Immature natural killer cell (primary cell): ENCODE data around the gene RREB1. TPM values are rescaled to one million over a fixed set of nuclear protein-coding genes. Genes with fewer than 3 reads are reported as not detected.

Experiments used
- DNase-seq, 3 donors: peaks; one replicate each; pipeline ENCODE4 v3.0.0; 2022; ENCODE audit warnings: mixed read lengths in 1 of 3
- H3K27ac Mint-ChIP-seq, 6 donors: one replicate each; pipeline ENCODE4 v1.8.0; 2020; ENCODE audit warnings: mixed read lengths in 6 of 6, mild to moderate bottlenecking in 5 of 6, inconsistent platforms in 4 of 6, moderate library complexity in 3 of 6
- H3K27me3 Mint-ChIP-seq, 3 donors: one replicate each; pipeline ENCODE4 v1.8.0; 2020 to 2021; ENCODE audit warnings: low read depth in 3 of 3, mild to moderate bottlenecking in 3 of 3, mixed read lengths in 3 of 3, moderate library complexity in 3 of 3, inconsistent platforms in 1 of 3
- H3K36me3 Mint-ChIP-seq, 3 donors: one replicate each; pipeline ENCODE4 v1.8.0; 2020; ENCODE audit warnings: mixed read lengths in 3 of 3, inconsistent platforms in 2 of 3, mild to moderate bottlenecking in 2 of 3
- H3K4me1 Mint-ChIP-seq, 2 donors: one replicate each; pipeline ENCODE4 v1.8.0; 2020; ENCODE audit warnings: inconsistent platforms in 2 of 2, mild to moderate bottlenecking in 2 of 2, mixed read lengths in 2 of 2, moderate library complexity in 1 of 2
- H3K4me3 Mint-ChIP-seq, 5 donors: one replicate each; pipeline ENCODE4 v1.8.0; 2020; ENCODE audit warnings: mild to moderate bottlenecking in 5 of 5, mixed read lengths in 5 of 5, inconsistent platforms in 3 of 5, moderate library complexity in 3 of 5
- H3K9me3 Mint-ChIP-seq, 6 donors: one replicate each; pipeline ENCODE4 v1.8.0; 2020; ENCODE audit warnings: mild to moderate bottlenecking in 6 of 6, mixed read lengths in 6 of 6, inconsistent platforms in 4 of 6, moderate library complexity in 3 of 6
- polyA plus RNA-seq, 3 donors: library from polyadenylated mRNA; unstranded; fragments of 300-500 nt; fragmentation: Illumina TruSeq; gene quantifications; one replicate each; pipeline ENCODE4 v1.2.3, GENCODE V29; 2021

The RREB1 gene
- polyA plus RNA-seq, 3 donors from 2014 or later, result 0.17 to 4.5 (median 3.3) TPM

GRCh38 chr6:7138046-7138531, 30.3 kb downstream of the RREB1 start:
- H3K4me1 Mint-ChIP-seq, result peaks cover 48 to 87% of the 10 kb centered on the region in 2 donors

GRCh38 chr6:7138921-7139358, 31.2 kb downstream of the RREB1 start:
- H3K27me3 Mint-ChIP-seq, result peaks cover 0 to 5% (median 2%) of the 10 kb centered on the region in 3 donors
- DNase-seq, result no peak
- H3K4me1 Mint-ChIP-seq, result peaks cover 53 to 87% of the 10 kb centered on the region in 2 donors
- no peaks in the 10 kb centered on the region for H3K9me3 Mint-ChIP-seq
- H3K4me3 Mint-ChIP-seq, result peak overlapping the region; percentile 16 to 64 (median 44)
- H3K36me3 Mint-ChIP-seq, result no peaks in the 10 kb centered on the region
- H3K27ac Mint-ChIP-seq, result peak overlapping the region; percentile 10 to 72 (median 54)

More at GRCh38 chr6:7138046-7138531, 30.3 kb downstream of the RREB1 start:
- no peaks in the 10 kb centered on the region for H3K36me3 Mint-ChIP-seq
- peaks cover 0 to 5% (median 2%) of the 10 kb centered on the region in 3 donors for H3K27me3 Mint-ChIP-seq
- H3K27ac Mint-ChIP-seq, result peak overlapping the region; percentile 88 to 94 (median 91)
- no peak for DNase-seq
- H3K4me3 Mint-ChIP-seq, result peak overlapping the region in 4 of 5 donors; percentile 3 to 91 (median 84)
- no peaks in the 10 kb centered on the region for H3K9me3 Mint-ChIP-seq

- H3K4me1 Mint-ChIP-seq, result peaks cover 57 to 87% of the 10 kb centered on the region in 2 donors
- no peaks in the 10 kb centered on the region for H3K36me3 Mint-ChIP-seq
- peak overlapping the region; percentile 85 to 91 (median 87) for H3K4me3 Mint-ChIP-seq
- DNase-seq, result no peak
- H3K27me3 Mint-ChIP-seq, result peaks cover 0 to 5% (median 2%) of the 10 kb centered on the region in 3 donors
- H3K9me3 Mint-ChIP-seq, result no peaks in the 10 kb centered on the region
- peak overlapping the region; percentile 16 to 80 (median 76) for H3K27ac Mint-ChIP-seq
Measured at GRCh38 chr6:7139835-7140470, 32.2 kb downstream of the RREB1 start.

GRCh38 chr6:7140631-7141378, 33.0 kb downstream of the RREB1 start:
- no peaks in the 10 kb centered on the region for H3K9me3 Mint-ChIP-seq
- no peaks in the 10 kb centered on the region for H3K36me3 Mint-ChIP-seq
- DNase-seq, result peak; percentile 83 to 85 (median 83)
- H3K4me1 Mint-ChIP-seq, result peaks cover 60 to 87% of the 10 kb centered on the region in 2 donors
- peaks cover 0 to 5% (median 2%) of the 10 kb centered on the region in 3 donors for H3K27me3 Mint-ChIP-seq
- peak overlapping the region; percentile 73 to 84 (median 80) for H3K27ac Mint-ChIP-seq
- H3K4me3 Mint-ChIP-seq, result peak overlapping the region; percentile 86 to 91 (median 87)

GRCh38 chr6:7142228-7142801, 34.6 kb downstream of the RREB1 start:
- Mint-ChIP-seq H3K27ac (peak overlapping the region in 1 of 6 donors; percentile 22), H3K36me3 (no peaks in the 10 kb centered on the region), H3K27me3 (peaks cover 0 to 5% (median 2%) of the 10 kb centered on the region in 3 donors), H3K9me3 (no peaks in the 10 kb centered on the region), H3K4me3 (peak overlapping the region; percentile 50 to 90 (median 65)), H3K4me1 (peaks cover 69 to 87% of the 10 kb centered on the region in 2 donors)
- DNase-seq, result no peak

- DNase-seq, result no peak
- H3K9me3 Mint-ChIP-seq, result no peaks in the 10 kb centered on the region
- H3K4me1 Mint-ChIP-seq, result peaks cover 66 to 87% of the 10 kb centered on the region in 2 donors
- H3K4me3 Mint-ChIP-seq, result peak overlapping the region; percentile 42 to 66 (median 65)
- no peaks in the 10 kb centered on the region for H3K36me3 Mint-ChIP-seq
- H3K27ac Mint-ChIP-seq, result peak overlapping the region in 3 of 6 donors; percentile 1 to 32 (median 22)
- H3K27me3 Mint-ChIP-seq, result peaks cover 0 to 5% (median 2%) of the 10 kb centered on the region in 3 donors
Measured at GRCh38 chr6:7142918-7143475, 35.2 kb downstream of the RREB1 start.

- peak overlapping the region in 4 of 5 donors; percentile 18 to 65 (median 48) for H3K4me3 Mint-ChIP-seq
- peaks cover 62 to 87% of the 10 kb centered on the region in 2 donors for H3K4me1 Mint-ChIP-seq
- no peaks in the 10 kb centered on the region for H3K36me3 Mint-ChIP-seq
- H3K9me3 Mint-ChIP-seq, result no peaks in the 10 kb centered on the region
- DNase-seq, result no peak
- peaks cover 0 to 5% (median 2%) of the 10 kb centered on the region in 3 donors for H3K27me3 Mint-ChIP-seq
- H3K27ac Mint-ChIP-seq, result peak overlapping the region in 3 of 6 donors; percentile 1 to 32 (median 2)
Measured at GRCh38 chr6:7143476-7143974, 35.8 kb downstream of the RREB1 start.

- Mint-ChIP-seq H3K9me3 (no peaks in the 10 kb centered on the region), H3K27me3 (peaks cover 0 to 5% (median 2%) of the 10 kb centered on the region in 3 donors), H3K4me3 (peak overlapping the region in 4 of 5 donors; percentile 72 to 83 (median 80)), H3K36me3 (no peaks in the 10 kb centered on the region), H3K4me1 (peaks cover 54 to 74% of the 10 kb centered on the region in 2 donors), H3K27ac (peak overlapping the region in 5 of 6 donors; percentile 55 to 88 (median 76))
- no peak for DNase-seq
Measured at GRCh38 chr6:7144872-7145584, 37.3 kb downstream of the RREB1 start.

GRCh38 chr6:7145585-7145884, 37.8 kb downstream of the RREB1 start:
- Mint-ChIP-seq H3K27ac (peak overlapping the region; percentile 62 to 88 (median 82)), H3K36me3 (no peaks in the 10 kb centered on the region), H3K9me3 (no peaks in the 10 kb centered on the region), H3K4me1 (peaks cover 54 to 74% of the 10 kb centered on the region in 2 donors), H3K27me3 (peaks cover 0 to 3% (median under 1%) of the 10 kb centered on the region in 3 donors), H3K4me3 (peak overlapping the region; percentile 60 to 83 (median 78))
- DNase-seq, result no peak

GRCh38 chr6:7145885-7146828, 38.4 kb downstream of the RREB1 start:
- no peaks in the 10 kb centered on the region for H3K36me3 Mint-ChIP-seq
- peak overlapping the region; percentile 60 to 83 (median 78) for H3K4me3 Mint-ChIP-seq
- DNase-seq, result peak; percentile 18 to 21 (median 20)
- H3K27ac Mint-ChIP-seq, result peak overlapping the region; percentile 41 to 88 (median 82)
- H3K4me1 Mint-ChIP-seq, result peaks cover 55 to 73% of the 10 kb centered on the region in 2 donors
- H3K27me3 Mint-ChIP-seq, result peaks cover 0 to 2% (median 0%) of the 10 kb centered on the region in 3 donors
- H3K9me3 Mint-ChIP-seq, result no peaks in the 10 kb centered on the region

- Mint-ChIP-seq H3K4me1 (peaks cover 54 to 76% of the 10 kb centered on the region in 2 donors), H3K27me3 (peaks cover 0 to 2% (median 0%) of the 10 kb centered on the region in 3 donors), H3K9me3 (no peaks in the 10 kb centered on the region), H3K36me3 (no peaks in the 10 kb centered on the region), H3K27ac (peak overlapping the region; percentile 39 to 88 (median 79)), H3K4me3 (peak overlapping the region; percentile 60 to 83 (median 78))
- no peak for DNase-seq
Measured at GRCh38 chr6:7147051-7147671, 39.4 kb downstream of the RREB1 start.
